CD14-positive monocyte (primary cell): ENCODE measurements around the gene SYNDIG1. TPM values are rescaled to one million over a fixed set of nuclear protein-coding genes. Genes with fewer than 3 reads are reported as not detected.

Source experiments
- DNase-seq, 3 donors: peaks; one replicate each; pipeline ENCODE4 v3.0.0-alpha.2; 2011 to 2022
- H2AFZ ChIP-seq: 2 replicates; pipeline ENCODE4 v1.6.0; 2012; ENCODE audit warnings: mild to moderate bottlenecking, low read depth, low read length, inconsistent platforms; ENCODE audit not compliant: insufficient read depth, poor library complexity, severe bottlenecking
- H3K27ac ChIP-seq, 2 donors: 1 replicate in 1 of 2; 2 replicates in 1 of 2; pipeline ENCODE4 v1.5.1; 2012 to 2013; ENCODE audit warnings: low read length in 2 of 2, control low read depth in 1 of 2, inconsistent platforms in 1 of 2, low read depth in 1 of 2, mild to moderate bottlenecking in 1 of 2
- H3K27me3 ChIP-seq, 2 donors: one replicate each; pipeline versions ENCODE4 v1.6.0 to v1.6.1; 2011 to 2013; ENCODE audit warnings: low read length in 2 of 2; ENCODE audit not compliant: control insufficient read depth in 2 of 2, insufficient read depth in 2 of 2
- H3K36me3 ChIP-seq, 2 donors: replicated peaks in 1 of 2; 1 replicate in 1 of 2; 2 replicates in 1 of 2; pipeline versions ENCODE4 v1.5.1 to v1.6.1; 2012 to 2013; ENCODE audit warnings: low read length in 2 of 2, control low read depth in 1 of 2, inconsistent platforms in 1 of 2, mild to moderate bottlenecking in 1 of 2; ENCODE audit not compliant: insufficient read depth in 2 of 2, control insufficient read depth in 1 of 2
- H3K4me1 ChIP-seq, 2 donors: 1 replicate in 1 of 2; 2 replicates in 1 of 2; pipeline versions ENCODE4 v1.5.1 to v1.6.1; 2012 to 2013; ENCODE audit warnings: low read length in 2 of 2, control low read depth in 1 of 2, inconsistent platforms in 1 of 2, mild to moderate bottlenecking in 1 of 2, moderate library complexity in 1 of 2; ENCODE audit not compliant: insufficient read depth in 2 of 2, control insufficient read depth in 1 of 2
- H3K4me2 ChIP-seq: replicated peaks from 2 replicates; pipeline ENCODE3; 2012; ENCODE audit warnings: low read length, moderate library complexity, mild to moderate bottlenecking; ENCODE audit not compliant: poor library complexity, severe bottlenecking; ENCODE audit errors: extremely low read depth
- H3K4me3 ChIP-seq, 3 experiments: fragments of 200-600 bp in 1 of 3; sonication (generic) in 1 of 3; replicated peaks in 1 of 3; 1 replicate in 2 of 3; 2 replicates in 1 of 3; pipeline ENCODE4 v1.5.1; 2011 to 2013; ENCODE audit warnings: low read length in 3 of 3, mild to moderate bottlenecking in 3 of 3, control low read depth in 2 of 3, low read depth in 2 of 3, inconsistent platforms in 1 of 3, moderate library complexity in 1 of 3
- H3K79me2 ChIP-seq: 2 replicates; pipeline ENCODE4 v1.6.0; 2012; ENCODE audit warnings: mild to moderate bottlenecking, control low read depth, inconsistent platforms, low read length, moderate library complexity; ENCODE audit not compliant: insufficient read depth
- H3K9ac ChIP-seq: 2 replicates; pipeline ENCODE4 v1.6.0; 2017; ENCODE audit warnings: low read length, mild to moderate bottlenecking; ENCODE audit not compliant: insufficient read depth, poor library complexity, severe bottlenecking
- H3K9me3 ChIP-seq, 2 donors: replicated peaks in 1 of 2; 1 replicate in 1 of 2; 2 replicates in 1 of 2; pipeline versions ENCODE4 v1.5.1 to v1.6.1; 2012 to 2013; ENCODE audit warnings: low read length in 2 of 2, control low read depth in 1 of 2; ENCODE audit not compliant: control insufficient read depth in 1 of 2, insufficient read depth in 1 of 2
- H4K20me1 ChIP-seq: 2 replicates; pipeline ENCODE4 v1.6.0; 2012; ENCODE audit warnings: mild to moderate bottlenecking, low read length, control low read depth, moderate library complexity; ENCODE audit not compliant: insufficient read depth
- H3K27ac Mint-ChIP-seq, 7 donors: one replicate each; pipeline ENCODE4 v1.8.0; 2020; ENCODE audit warnings: mild to moderate bottlenecking in 7 of 7, mixed read lengths in 7 of 7, moderate library complexity in 6 of 7, inconsistent platforms in 2 of 7
- H3K27me3 Mint-ChIP-seq, 3 donors: one replicate each; pipeline ENCODE4 v1.8.0; 2021 to 2022; ENCODE audit warnings: low read depth in 3 of 3, mild to moderate bottlenecking in 3 of 3, mixed read lengths in 3 of 3, moderate library complexity in 3 of 3, inconsistent platforms in 1 of 3
- H3K36me3 Mint-ChIP-seq, 2 donors: one replicate each; pipeline ENCODE4 v1.8.0; 2020; ENCODE audit warnings: mixed read lengths in 2 of 2, inconsistent platforms in 1 of 2, mild to moderate bottlenecking in 1 of 2
- H3K4me1 Mint-ChIP-seq: one replicate; pipeline ENCODE4 v1.8.0; 2020; ENCODE audit warnings: mild to moderate bottlenecking, mixed read lengths
- H3K4me3 Mint-ChIP-seq, 2 donors: one replicate each; pipeline ENCODE4 v1.8.0; 2020; ENCODE audit warnings: mild to moderate bottlenecking in 2 of 2, mixed read lengths in 2 of 2, moderate library complexity in 1 of 2
- H3K9me3 Mint-ChIP-seq, 7 donors: one replicate each; pipeline ENCODE4 v1.8.0; 2020 to 2022; ENCODE audit warnings: mixed read lengths in 7 of 7, mild to moderate bottlenecking in 6 of 7, moderate library complexity in 6 of 7, inconsistent platforms in 2 of 7
- WGBS: methylation state at CpG from one replicate; pipeline ENCODE4 v1.1.5; 2013; ENCODE audit warnings: missing lambda C conversion rate; ENCODE audit not compliant: insufficient coverage; 5-methylcytosine and 5-hydroxymethylcytosine counted together
- intact Hi-C, 2 donors: fragments of 100-400 bp; cut with micrococcal nuclease; formaldehyde crosslinking; loops; one replicate each; pipeline versions ENCODE4 v1.15.0 to v1.15.1; 2023
- polyA plus RNA-seq, 3 donors: library from polyadenylated mRNA; depleted of rRNA in 1 of 3; unstranded in 2 of 3; stranded (reverse) in 1 of 3; fragments of 300-500 nt in 2 of 3; fragments of >200 nt in 1 of 3; fragmentation: Illumina TruSeq in 2 of 3; gene quantifications; 1 replicate in 2 of 3; 2 replicates in 1 of 3; pipeline ENCODE4 v1.2.3, GENCODE V29; 2012 to 2021
- TF ChIP-seq, protein P1 (sequence below): fragments of 200-600 bp; IDR thresholded peaks from one replicate; pipeline ENCODE4 v1.8.0; 2022; ENCODE audit warnings: antibody characterized with exemption, mild to moderate bottlenecking

Gene SYNDIG1
- polyA plus RNA-seq, 3 donors: not detected

DNA sequence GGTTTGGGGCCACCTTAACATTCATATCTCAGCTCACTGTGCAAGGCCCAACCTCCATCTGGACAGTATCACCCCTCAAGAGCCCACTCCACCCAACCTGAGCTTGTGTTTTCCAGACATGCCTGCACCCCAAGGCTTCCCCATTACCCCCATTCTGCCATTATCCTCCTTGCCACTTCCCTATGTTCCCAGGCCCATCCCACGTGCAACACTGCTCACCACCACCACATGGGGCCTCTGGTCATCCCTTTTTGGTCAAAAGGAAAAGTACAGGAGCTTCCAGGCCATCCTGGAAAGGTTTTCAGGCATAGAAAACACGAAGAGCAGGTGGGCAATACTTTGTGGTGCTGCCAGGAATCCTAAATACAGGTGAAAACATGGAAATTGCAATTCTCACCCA lies 140.3 kb downstream of the SYNDIG1 start:
- H3K27ac Mint-ChIP-seq: no peak overlapping the region
- no peaks in the 10 kb centered on the region for H3K4me1 Mint-ChIP-seq
- Histone ChIP-seq H3K9me3 (no peaks in the 10 kb centered on the region), H3K4me1 (no peaks in the 10 kb centered on the region), H3K27me3 (no peaks in the 10 kb centered on the region), H3K4me3 (no peak overlapping the region), H3K79me2 (no peaks in the 10 kb centered on the region), H3K27ac (no peak overlapping the region), H3K9ac (no peak overlapping the region), H2AFZ (no peak overlapping the region), H3K36me3 (no peaks in the 10 kb centered on the region), H4K20me1 (no peaks in the 10 kb centered on the region), H3K4me2 (no peak overlapping the region)
- H3K9me3 Mint-ChIP-seq: peaks cover 0 to 4% (median 0%) of the 10 kb centered on the region in 7 donors
- no peak for DNase-seq
- H3K27me3 Mint-ChIP-seq: peaks cover 0 to 5% (median 4%) of the 10 kb centered on the region in 3 donors
- no peaks in the 10 kb centered on the region for H3K36me3 Mint-ChIP-seq
- WGBS: 100% methylated on average over 1 of the region's 2 CpGs
- intact Hi-C loops: no loop called here
- TF ChIP-seq, protein P1, sequence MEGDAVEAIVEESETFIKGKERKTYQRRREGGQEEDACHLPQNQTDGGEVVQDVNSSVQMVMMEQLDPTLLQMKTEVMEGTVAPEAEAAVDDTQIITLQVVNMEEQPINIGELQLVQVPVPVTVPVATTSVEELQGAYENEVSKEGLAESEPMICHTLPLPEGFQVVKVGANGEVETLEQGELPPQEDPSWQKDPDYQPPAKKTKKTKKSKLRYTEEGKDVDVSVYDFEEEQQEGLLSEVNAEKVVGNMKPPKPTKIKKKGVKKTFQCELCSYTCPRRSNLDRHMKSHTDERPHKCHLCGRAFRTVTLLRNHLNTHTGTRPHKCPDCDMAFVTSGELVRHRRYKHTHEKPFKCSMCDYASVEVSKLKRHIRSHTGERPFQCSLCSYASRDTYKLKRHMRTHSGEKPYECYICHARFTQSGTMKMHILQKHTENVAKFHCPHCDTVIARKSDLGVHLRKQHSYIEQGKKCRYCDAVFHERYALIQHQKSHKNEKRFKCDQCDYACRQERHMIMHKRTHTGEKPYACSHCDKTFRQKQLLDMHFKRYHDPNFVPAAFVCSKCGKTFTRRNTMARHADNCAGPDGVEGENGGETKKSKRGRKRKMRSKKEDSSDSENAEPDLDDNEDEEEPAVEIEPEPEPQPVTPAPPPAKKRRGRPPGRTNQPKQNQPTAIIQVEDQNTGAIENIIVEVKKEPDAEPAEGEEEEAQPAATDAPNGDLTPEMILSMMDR: no peak
- no peak overlapping the region for H3K4me3 Mint-ChIP-seq

DNA sequence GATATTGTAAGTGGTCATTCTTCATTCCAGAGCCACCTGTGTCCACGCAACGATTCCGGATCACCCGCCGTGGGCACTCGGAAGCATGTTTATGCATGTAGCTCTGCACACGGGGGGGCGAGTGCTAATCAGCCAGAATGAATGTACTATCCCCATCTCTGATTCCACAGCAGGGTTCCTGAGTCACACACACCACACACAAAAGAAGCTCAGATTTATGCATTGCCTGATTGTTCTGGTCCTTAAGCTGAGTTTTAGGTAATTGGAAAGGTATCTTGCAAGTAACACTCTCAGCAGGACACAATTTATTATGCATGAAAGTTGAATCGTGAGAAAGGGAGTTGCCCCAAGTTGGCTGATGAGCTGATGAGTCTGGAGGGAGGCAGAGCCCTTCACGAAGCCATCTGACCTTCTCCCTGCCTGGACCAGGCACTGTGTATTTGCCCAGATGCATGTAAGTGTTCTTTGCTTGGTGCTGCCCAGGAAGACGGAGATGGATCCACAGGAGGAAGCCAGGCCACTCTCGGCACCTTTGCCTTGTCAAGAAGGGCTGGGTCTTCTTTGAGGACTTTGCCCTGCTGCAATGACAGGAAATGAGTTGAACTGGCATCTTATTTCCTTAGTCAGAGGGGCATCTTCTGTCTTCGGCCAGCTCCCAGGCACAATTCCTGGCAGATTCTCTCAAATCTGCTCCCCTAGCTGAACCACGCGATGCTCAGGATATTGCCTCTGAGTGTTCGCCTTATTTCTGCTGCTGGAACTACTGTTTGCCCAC lies 141.1 kb downstream of the SYNDIG1 start:
- H3K9ac ChIP-seq: no peak overlapping the region
- Mint-ChIP-seq H3K4me1 (no peaks in the 10 kb centered on the region), H3K27me3 (peaks cover 0 to 5% (median 4%) of the 10 kb centered on the region in 3 donors), H3K36me3 (no peaks in the 10 kb centered on the region), H3K27ac (no peak overlapping the region), H3K9me3 (peaks cover 0 to 2% (median 0%) of the 10 kb centered on the region in 7 donors), H3K4me3 (no peak overlapping the region)
- no peak overlapping the region for H3K27ac ChIP-seq
- H4K20me1 ChIP-seq: no peaks in the 10 kb centered on the region
- DNase-seq: no peak
- no peaks in the 10 kb centered on the region for H3K79me2 ChIP-seq
- H3K27me3 ChIP-seq: no peaks in the 10 kb centered on the region
- H3K4me3 ChIP-seq: no peak overlapping the region
- intact Hi-C loops: no loop called here
- H3K9me3 ChIP-seq: no peaks in the 10 kb centered on the region
- WGBS: 78% methylated on average over 11 of the region's 16 CpGs
- TF ChIP-seq, protein P1: no peak
- no peaks in the 10 kb centered on the region for H3K36me3 ChIP-seq
- no peak overlapping the region for H2AFZ ChIP-seq
- H3K4me2 ChIP-seq: no peak overlapping the region
- no peaks in the 10 kb centered on the region for H3K4me1 ChIP-seq
